HepG2 (cell line): Measurements from ENCODE around the gene PSORS1C2. TPM values are rescaled to one million over a fixed set of nuclear protein-coding genes. Genes with fewer than 3 reads are reported as not detected.
A peak's percentile ranks its signal among the peaks of the same experiment; 100 is the strongest.

ENCODE experiments used
- MEIS2 ChIP-seq: sonication (generic); formaldehyde crosslinking; IDR thresholded peaks from 2 replicates; pipeline ENCODE4 v1.9.0; 2021; ENCODE audit warnings: mild to moderate bottlenecking, missing genetic modification reagents
- NFE2L1 ChIP-seq: sonication (generic); formaldehyde crosslinking; IDR thresholded peaks from 2 replicates; pipeline ENCODE4 v1.4.0; 2020; ENCODE audit warnings: missing genetic modification reagents, mild to moderate bottlenecking, borderline replicate concordance
- RARA ChIP-seq: IDR thresholded peaks from 2 replicates; pipeline ENCODE4 v1.6.1; 2016; ENCODE audit warnings: missing genetic modification reagents, missing compliant biosample characterization
- SP2 ChIP-seq: sonication (generic); formaldehyde crosslinking; IDR thresholded peaks from 2 replicates; pipeline ENCODE4 v1.5.1; 2020; ENCODE audit warnings: mild to moderate bottlenecking, missing genetic modification reagents
- SSRP1 ChIP-seq: IDR thresholded peaks from 2 replicates; pipeline ENCODE4 v1.6.1; 2016; ENCODE audit warnings: control low read depth
- TEAD3 ChIP-seq: optimal IDR thresholded peaks from 2 replicates; pipeline ENCODE3; 2016; ENCODE audit warnings: borderline replicate concordance
- XRCC5 ChIP-seq: fragments of 200-400 bp; formaldehyde crosslinking; optimal IDR thresholded peaks from 2 replicates; pipeline ENCODE3; 2017; ENCODE audit warnings: mild to moderate bottlenecking, low read length
- ZFP41 ChIP-seq: sonication (generic); formaldehyde crosslinking; IDR thresholded peaks from 2 replicates; pipeline ENCODE4 v1.4.0; 2020; ENCODE audit warnings: mild to moderate bottlenecking, missing genetic modification reagents, borderline replicate concordance
- ZFX ChIP-seq: sonication (generic); formaldehyde crosslinking; IDR thresholded peaks from 2 replicates; pipeline ENCODE4 v1.4.0; 2020; ENCODE audit warnings: mild to moderate bottlenecking, low read depth, missing genetic modification reagents, moderate library complexity
- ZNF30 ChIP-seq: sonication (generic); formaldehyde crosslinking; IDR thresholded peaks from 2 replicates; pipeline ENCODE4 v1.5.0; 2020; ENCODE audit warnings: mild to moderate bottlenecking, missing genetic modification reagents
- ZNF33B ChIP-seq: sonication (generic); formaldehyde crosslinking; IDR thresholded peaks from 2 replicates; pipeline ENCODE4 v1.5.1; 2020; ENCODE audit warnings: mild to moderate bottlenecking, missing genetic modification reagents
- ZNF558 ChIP-seq: sonication (generic); formaldehyde crosslinking; IDR thresholded peaks from 2 replicates; pipeline ENCODE4 v1.9.0; 2022; ENCODE audit warnings: mild to moderate bottlenecking, missing genetic modification reagents, borderline replicate concordance
- ZNF773 ChIP-seq: sonication (generic); formaldehyde crosslinking; IDR thresholded peaks from 2 replicates; pipeline ENCODE4 v1.4.0; 2020; ENCODE audit warnings: missing genetic modification reagents, borderline replicate concordance
- ZNF792 ChIP-seq: IDR thresholded peaks from 2 replicates; pipeline ENCODE4 v1.6.1; 2016
- polyA plus RNA-seq, 8 experiments: library from polyadenylated mRNA; depleted of rRNA in 3 of 8; stranded (reverse) in 7 of 8; unstranded in 1 of 8; fragments of >200 nt; fragmentation: Illumina TruSeq in 4 of 8; extraction: Trizol in 4 of 8; gene quantifications; 2 replicates each; pipeline versions ENCODE4 v1.2.1 to v1.2.3, GENCODE V29; 2011 to 2016; ENCODE audit warnings: low read depth in 4 of 8, missing spikeins in 1 of 8, mixed read lengths in 1 of 8; ENCODE audit not compliant: insufficient read depth in 1 of 8
- total RNA-seq, 5 experiments: library from RNA; depleted of rRNA; stranded (reverse); fragments of >200 nt; fragmentation: Illumina TruSeq; extraction: Trizol; gene quantifications; 2 replicates each; pipeline ENCODE4 v1.2.3, GENCODE V29; 2016; ENCODE audit warnings: low read depth in 1 of 5
- TF ChIP-seq, protein P1 (sequence below): sonication (generic); formaldehyde crosslinking; IDR thresholded peaks from 2 replicates; pipeline ENCODE4 v1.5.0; 2020; ENCODE audit warnings: missing genetic modification reagents
- TF ChIP-seq, protein P2 (sequence below), 2 experiments: sonication (generic) in 1 of 2; formaldehyde crosslinking in 1 of 2; IDR thresholded peaks; 2 replicates each; pipeline versions ENCODE4 v1.4.0 to v1.6.1; 2016 to 2020; ENCODE audit warnings: borderline replicate concordance in 1 of 2, low read depth in 1 of 2, mild to moderate bottlenecking in 1 of 2, missing genetic modification reagents in 1 of 2
- TF ChIP-seq, protein P3 (sequence below): sonication (generic); formaldehyde crosslinking; IDR thresholded peaks from 2 replicates; pipeline ENCODE4 v1.4.0; 2020; ENCODE audit warnings: missing genetic modification reagents
- TF ChIP-seq, protein P4 (sequence below): sonication (generic); formaldehyde crosslinking; IDR thresholded peaks from 2 replicates; pipeline ENCODE4 v1.8.0; 2022; ENCODE audit warnings: mild to moderate bottlenecking, missing genetic modification reagents, borderline replicate concordance

The PSORS1C2 gene
- total and polyA plus RNA-seq, 2 of the 13 experiments (the other 11 are each of a cell fraction or from before 2014, with no cell fraction given) = not detected

DNA sequence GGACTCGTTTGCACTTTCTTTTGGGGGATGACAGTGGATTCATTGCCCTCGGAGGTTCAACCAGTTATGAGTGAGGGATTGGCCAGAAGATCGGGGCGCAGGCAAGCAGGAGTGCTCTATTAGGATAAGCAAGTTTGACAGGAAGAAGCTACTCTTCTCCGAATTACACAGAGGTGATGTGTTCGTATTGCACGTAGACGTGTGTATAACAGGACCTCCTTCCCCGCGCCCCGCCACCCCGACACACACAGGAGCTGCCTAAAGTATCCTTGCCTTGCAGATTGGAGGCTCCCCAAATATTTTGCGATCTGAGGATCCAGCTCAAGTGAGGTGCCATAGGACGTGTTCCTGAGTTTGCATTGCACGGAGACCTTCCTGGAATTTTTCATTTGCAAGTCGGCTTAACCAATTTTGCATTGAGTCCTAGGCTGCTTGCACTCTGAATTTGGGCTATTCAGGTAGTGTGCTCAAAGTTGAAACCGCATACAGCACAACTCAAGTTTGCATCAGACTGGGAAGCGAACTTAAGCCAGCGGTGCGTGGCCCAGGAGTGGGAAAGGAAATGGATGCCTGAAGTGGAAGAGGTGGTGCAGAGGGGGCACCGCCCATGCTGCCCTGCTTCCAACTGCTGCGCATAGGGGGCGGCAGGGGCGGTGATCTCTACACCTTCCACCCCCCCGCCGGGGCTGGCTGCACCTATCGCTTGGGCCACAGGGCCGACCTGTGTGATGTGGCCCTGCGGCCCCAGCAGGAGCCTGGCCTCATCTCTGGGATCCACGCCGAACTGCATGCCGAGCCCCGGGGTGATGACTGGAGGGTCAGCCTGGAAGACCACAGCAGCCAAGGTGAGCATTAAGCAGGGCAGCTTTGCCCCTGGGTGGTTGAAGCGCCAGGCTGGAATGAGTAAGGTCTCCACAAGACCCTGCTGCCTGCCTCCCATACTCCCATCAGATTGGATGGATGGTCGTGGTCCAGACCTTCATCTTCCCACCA lies 20.3 kb upstream of the PSORS1C2 start (continued):
- TF ChIP-seq ZNF792 (CRISPR knock-in tag) (0 out of 2 replicates have a peak, but pooled peaks have one; percentile 26), RARA (CRISPR knock-in tag) (no peak), TEAD3 (CRISPR knock-in tag) (peak; percentile 6), ZFX (peak; percentile 35; the same call in 1 of the 2 replicates), MEIS2 (CRISPR knock-in tag) (0 out of 2 replicates have a peak, but pooled peaks have one; percentile 28), ZNF30 (peak; percentile 66; the same call in 1 of the 2 replicates), ZNF33B (no peak), SP2 (CRISPR knock-in tag) (no peak), XRCC5 (peak; percentile 15), ZNF558 (0 out of 2 replicates have a peak, but pooled peaks have one; percentile 90), ZNF773 (CRISPR knock-in tag) (0 out of 2 replicates have a peak, but pooled peaks have one; percentile 59), SSRP1 (CRISPR knock-in tag) (no peak), NFE2L1 (no peak), ZFP41 (CRISPR knock-in tag) (no peak)
- TF ChIP-seq, protein P1, sequence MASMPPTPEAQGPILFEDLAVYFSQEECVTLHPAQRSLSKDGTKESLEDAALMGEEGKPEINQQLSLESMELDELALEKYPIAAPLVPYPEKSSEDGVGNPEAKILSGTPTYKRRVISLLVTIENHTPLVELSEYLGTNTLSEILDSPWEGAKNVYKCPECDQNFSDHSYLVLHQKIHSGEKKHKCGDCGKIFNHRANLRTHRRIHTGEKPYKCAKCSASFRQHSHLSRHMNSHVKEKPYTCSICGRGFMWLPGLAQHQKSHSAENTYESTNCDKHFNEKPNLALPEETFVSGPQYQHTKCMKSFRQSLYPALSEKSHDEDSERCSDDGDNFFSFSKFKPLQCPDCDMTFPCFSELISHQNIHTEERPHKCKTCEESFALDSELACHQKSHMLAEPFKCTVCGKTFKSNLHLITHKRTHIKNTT (CRISPR knock-in tag) = peak; percentile 65; the same call in 1 of the 2 replicates
- TF ChIP-seq, protein P2, sequence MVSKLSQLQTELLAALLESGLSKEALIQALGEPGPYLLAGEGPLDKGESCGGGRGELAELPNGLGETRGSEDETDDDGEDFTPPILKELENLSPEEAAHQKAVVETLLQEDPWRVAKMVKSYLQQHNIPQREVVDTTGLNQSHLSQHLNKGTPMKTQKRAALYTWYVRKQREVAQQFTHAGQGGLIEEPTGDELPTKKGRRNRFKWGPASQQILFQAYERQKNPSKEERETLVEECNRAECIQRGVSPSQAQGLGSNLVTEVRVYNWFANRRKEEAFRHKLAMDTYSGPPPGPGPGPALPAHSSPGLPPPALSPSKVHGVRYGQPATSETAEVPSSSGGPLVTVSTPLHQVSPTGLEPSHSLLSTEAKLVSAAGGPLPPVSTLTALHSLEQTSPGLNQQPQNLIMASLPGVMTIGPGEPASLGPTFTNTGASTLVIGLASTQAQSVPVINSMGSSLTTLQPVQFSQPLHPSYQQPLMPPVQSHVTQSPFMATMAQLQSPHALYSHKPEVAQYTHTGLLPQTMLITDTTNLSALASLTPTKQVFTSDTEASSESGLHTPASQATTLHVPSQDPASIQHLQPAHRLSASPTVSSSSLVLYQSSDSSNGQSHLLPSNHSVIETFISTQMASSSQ (IDR thresholded peaks at IDR 0.05; ENCODE audit: low read depth) = no peak
- TF ChIP-seq, protein P2 (CRISPR knock-in tag; IDR thresholded peaks at IDR 0.05; ENCODE audit: borderline replicate concordance) = no peak
- TF ChIP-seq, protein P3, sequence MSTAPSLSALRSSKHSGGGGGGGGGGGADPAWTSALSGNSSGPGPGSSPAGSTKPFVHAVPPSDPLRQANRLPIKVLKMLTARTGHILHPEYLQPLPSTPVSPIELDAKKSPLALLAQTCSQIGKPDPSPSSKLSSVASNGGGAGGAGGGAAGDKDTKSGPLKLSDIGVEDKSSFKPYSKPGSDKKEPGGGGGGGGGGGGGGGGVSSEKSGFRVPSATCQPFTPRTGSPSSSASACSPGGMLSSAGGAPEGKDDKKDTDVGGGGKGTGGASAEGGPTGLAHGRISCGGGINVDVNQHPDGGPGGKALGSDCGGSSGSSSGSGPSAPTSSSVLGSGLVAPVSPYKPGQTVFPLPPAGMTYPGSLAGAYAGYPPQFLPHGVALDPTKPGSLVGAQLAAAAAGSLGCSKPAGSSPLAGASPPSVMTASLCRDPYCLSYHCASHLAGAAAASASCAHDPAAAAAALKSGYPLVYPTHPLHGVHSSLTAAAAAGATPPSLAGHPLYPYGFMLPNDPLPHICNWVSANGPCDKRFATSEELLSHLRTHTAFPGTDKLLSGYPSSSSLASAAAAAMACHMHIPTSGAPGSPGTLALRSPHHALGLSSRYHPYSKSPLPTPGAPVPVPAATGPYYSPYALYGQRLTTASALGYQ (CRISPR knock-in tag) = no peak
- TF ChIP-seq, protein P4, sequence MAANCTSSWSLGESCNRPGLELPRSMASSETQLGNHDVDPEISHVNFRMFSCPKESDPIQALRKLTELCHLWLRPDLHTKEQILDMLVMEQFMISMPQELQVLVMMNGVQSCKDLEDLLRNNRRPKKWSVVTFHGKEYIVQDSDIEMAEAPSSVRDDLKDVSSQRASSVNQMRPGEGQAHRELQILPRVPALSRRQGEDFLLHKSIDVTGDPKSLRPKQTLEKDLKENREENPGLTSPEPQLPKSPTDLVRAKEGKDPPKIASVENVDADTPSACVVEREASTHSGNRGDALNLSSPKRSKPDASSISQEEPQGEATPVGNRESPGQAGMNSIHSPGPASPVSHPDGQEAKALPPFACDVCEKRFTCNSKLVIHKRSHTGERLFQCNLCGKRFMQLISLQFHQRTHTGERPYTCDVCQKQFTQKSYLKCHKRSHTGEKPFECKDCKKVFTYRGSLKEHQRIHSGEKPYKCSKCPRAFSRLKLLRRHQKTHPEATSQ = peak; percentile 70; the same call in 1 of the 2 replicates
